GM23248 (cell line): ENCODE data around the gene RAP2A.

ENCODE experiments used
- EZH2 ChIP-seq: fragments of 200-600 bp; sonication (generic); IDR thresholded peaks from 2 replicates; pipeline ENCODE4 v1.6.1; 2018; ENCODE audit warnings: antibody characterized with exemption, mild to moderate bottlenecking; ENCODE audit not compliant: insufficient read depth, poor library complexity, severe bottlenecking
- EZH2phosphoT487 ChIP-seq: fragments of 200-600 bp; sonication (generic); IDR thresholded peaks from 2 replicates; pipeline ENCODE4 v1.6.1; 2018; ENCODE audit warnings: antibody characterized with exemption, moderate library complexity, mild to moderate bottlenecking, low read depth; ENCODE audit not compliant: insufficient read depth

DNA sequence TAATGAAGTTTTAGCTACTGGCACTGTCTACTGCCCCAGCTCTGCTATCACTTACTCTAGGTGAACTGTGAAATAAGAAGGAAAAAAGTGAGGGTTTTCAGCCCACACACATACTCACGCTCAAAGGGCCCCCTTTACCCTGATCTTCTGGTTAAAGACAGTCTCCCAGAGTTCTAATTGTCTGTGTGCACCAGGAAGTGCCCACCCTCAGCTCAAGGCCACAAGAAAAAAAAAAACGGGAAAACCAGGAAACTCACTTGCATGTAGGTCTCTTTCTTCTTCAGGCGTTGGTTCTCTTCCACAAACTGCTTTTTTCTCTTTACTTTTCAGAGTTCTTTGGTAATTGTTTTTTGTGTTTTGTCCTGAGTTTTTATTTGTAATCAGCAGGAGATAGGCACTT, 22.1 kb downstream of the RAP2A start:
- TF ChIP-seq EZH2phosphoT487 (no peak), EZH2 (no peak)
